HL-60 (cell line): Measurements from ENCODE around the gene ZSCAN29.

Experiments
- DNase-seq, 2 experiments: peaks; one replicate each; pipeline ENCODE4 v3.0.0-alpha.2; 2010 to 2020; ENCODE audit warnings: low read depth in 1 of 2, low spot score in 1 of 2
- H3K27ac ChIP-seq: fragments of 250-450 bp; sonication (Bioruptor Pico); replicated peaks from 2 replicates; pipeline ENCODE4 v1.5.1; 2020; ENCODE audit warnings: mild to moderate bottlenecking, moderate library complexity
- H3K27me3 ChIP-seq: fragments of 250-450 bp; sonication (Bioruptor Pico); 2 replicates; pipeline ENCODE4 v1.5.1; 2021; ENCODE audit warnings: mild to moderate bottlenecking, moderate library complexity; ENCODE audit not compliant: insufficient read depth, poor library complexity, severe bottlenecking
- H3K4me3 ChIP-seq: replicated peaks from 2 replicates; pipeline ENCODE4 v1.5.1; 2011; ENCODE audit warnings: mild to moderate bottlenecking, control low read depth, low read length; ENCODE audit not compliant: insufficient read depth
- CTCF ChIP-seq: IDR thresholded peaks from one replicate; pipeline ENCODE4 v1.5.1; 2011; ENCODE audit warnings: low read length, control low read depth, inconsistent platforms; ENCODE audit not compliant: insufficient read depth
- GABPA ChIP-seq: IDR thresholded peaks from 2 replicates; pipeline ENCODE4 v1.6.1; 2012; ENCODE audit warnings: low read depth
- POLR2AphosphoS5 ChIP-seq: IDR thresholded peaks from 2 replicates; pipeline ENCODE4 v1.6.1; 2012; ENCODE audit warnings: low read depth
- REST ChIP-seq: IDR thresholded peaks from 2 replicates; pipeline ENCODE4 v1.6.1; 2012; ENCODE audit warnings: low read depth; ENCODE audit not compliant: insufficient replicate concordance
- SPI1 ChIP-seq: IDR thresholded peaks from 2 replicates; pipeline ENCODE4 v1.6.1; 2012; ENCODE audit warnings: low read depth, mild to moderate bottlenecking, borderline replicate concordance

Gene ZSCAN29

GRCh38 chr15:43312378-43312777, 58.5 kb downstream of the ZSCAN29 start:
- no peak for DNase-seq
- Histone ChIP-seq H3K4me3 (no peak overlapping the region), H3K27me3 (peaks cover 7% of the 10 kb centered on the region), H3K27ac (no peak overlapping the region)
- no peak for TF ChIP-seq CTCF
- no peak for TF ChIP-seq REST
- no peak for TF ChIP-seq GABPA
- TF ChIP-seq POLR2AphosphoS5 = no peak
- no peak for TF ChIP-seq SPI1
